ENCODE measurements around the gene ZFPL1.
"Not testable (repeated sequence)": the region's sequence is repeated elsewhere in the genome, so short reads cannot be mapped to it uniquely, and the experiment has no call there.

ZFPL1 gene

DNA sequence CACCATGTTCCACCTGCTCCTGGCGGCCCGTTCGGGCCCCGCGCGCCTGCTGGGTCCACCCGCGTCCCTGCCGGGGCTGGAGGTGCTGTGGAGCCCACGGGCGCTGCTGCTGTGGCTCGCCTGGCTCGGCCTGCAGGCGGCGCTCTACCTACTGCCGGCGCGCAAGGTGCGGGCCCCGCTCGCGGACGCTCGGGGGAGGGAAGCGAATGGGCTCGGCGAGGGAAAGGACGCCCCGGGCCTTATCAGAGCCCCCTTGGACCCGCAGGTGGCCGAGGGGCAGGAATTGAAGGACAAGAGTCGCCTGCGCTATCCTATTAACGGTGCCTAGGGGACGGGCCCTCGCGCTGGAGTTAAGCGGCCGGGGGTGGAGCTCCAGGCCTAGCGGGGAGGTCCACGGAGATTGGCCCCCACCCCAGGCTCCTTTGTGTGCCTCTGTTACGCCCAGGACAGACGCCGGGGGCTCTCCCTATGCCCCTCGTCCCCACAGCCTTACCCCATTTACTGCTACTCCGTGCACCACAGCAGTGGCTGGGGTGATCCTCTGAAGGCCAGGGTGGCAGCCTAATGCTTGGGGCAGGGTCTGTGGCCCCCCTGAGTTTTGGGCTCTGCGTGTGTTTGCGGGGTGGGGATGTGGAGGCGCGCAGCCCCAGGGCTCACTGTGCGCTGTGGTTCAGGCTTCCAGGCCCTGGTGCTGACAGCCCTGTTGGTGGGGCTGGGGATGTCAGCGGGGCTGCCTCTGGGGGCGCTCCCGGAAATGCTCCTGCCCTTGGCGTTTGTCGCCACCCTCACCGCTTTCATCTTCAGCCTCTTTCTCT is 28.7 kb downstream of the ZFPL1 start:
- Histone ChIP-seq H3K36me3 (ENCODE audit: control insufficient read depth, insufficient read depth, low read length) (peaks cover 30% of the 10 kb centered on the region), H3K4me1 (ENCODE audit: control insufficient read depth, insufficient read depth, low read length) (peaks cover 3% of the 10 kb centered on the region), H3K4me3 (ENCODE audit: low read depth, low read length) (peak overlapping the region; percentile 76), H3K27me3 (ENCODE audit: control insufficient read depth, insufficient read depth, low read length) (no peaks in the 10 kb centered on the region), H3K9me3 (ENCODE audit: control insufficient read depth, insufficient read depth, low read length) (no peaks in the 10 kb centered on the region), H3K9ac (ENCODE audit: low read depth, low read length) (peak overlapping the region; percentile 87)

DNA sequence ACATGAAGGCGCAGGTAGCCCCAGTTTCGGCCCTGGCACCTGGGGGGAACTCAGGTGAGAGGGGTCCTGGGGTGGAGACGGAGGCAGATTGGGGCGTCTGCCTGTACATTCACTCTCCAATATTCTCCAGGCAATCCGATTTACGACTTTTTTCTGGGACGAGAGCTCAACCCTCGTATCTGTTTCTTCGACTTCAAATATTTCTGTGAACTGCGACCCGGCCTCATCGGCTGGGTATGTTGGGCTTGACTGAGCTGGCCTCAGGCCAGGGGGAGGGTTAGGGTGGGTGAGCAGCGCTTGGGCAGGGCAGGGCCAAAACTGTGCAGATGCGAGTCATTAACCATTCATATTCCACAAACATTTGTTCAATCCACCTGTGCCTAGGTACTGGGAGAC is 29.3 kb downstream of the ZFPL1 start:
- H3K9me3 ChIP-seq (ENCODE audit: control insufficient read depth, insufficient read depth, low read length), result no peaks in the 10 kb centered on the region
- peaks cover 28% of the 10 kb centered on the region for H3K36me3 ChIP-seq (ENCODE audit: control insufficient read depth, insufficient read depth, low read length)
- H3K27me3 ChIP-seq (ENCODE audit: control insufficient read depth, insufficient read depth, low read length), result no peaks in the 10 kb centered on the region
- H3K4me3 ChIP-seq (ENCODE audit: low read depth, low read length), result peak overlapping the region; percentile 76
- H3K4me1 ChIP-seq (ENCODE audit: control insufficient read depth, insufficient read depth, low read length), result peaks cover 3% of the 10 kb centered on the region
- H3K9ac ChIP-seq (ENCODE audit: low read depth, low read length), result peak overlapping the region; percentile 47

DNA sequence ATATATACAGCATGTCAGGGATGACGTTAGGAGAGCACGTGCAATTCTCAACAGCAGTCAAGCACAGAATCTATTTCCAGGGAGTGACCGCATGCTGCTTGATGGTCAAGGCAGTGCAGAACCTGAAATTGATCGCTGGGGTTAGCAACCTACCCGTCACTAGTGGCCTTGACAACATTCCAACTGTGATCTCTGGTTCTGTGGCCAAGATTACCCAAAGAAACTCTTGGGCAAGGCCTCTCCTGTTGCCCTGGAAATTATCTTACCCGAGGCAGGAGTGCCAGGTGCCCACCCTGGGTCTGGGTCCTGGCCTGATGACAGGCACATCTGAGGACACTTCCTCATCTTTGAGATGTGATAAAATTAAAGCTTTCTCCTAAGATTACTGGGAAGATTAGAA is 29.8 kb downstream of the ZFPL1 start:
- Histone ChIP-seq H3K27me3 (ENCODE audit: control insufficient read depth, insufficient read depth, low read length) (no peaks in the 10 kb centered on the region), H3K4me1 (ENCODE audit: control insufficient read depth, insufficient read depth, low read length) (peaks cover 3% of the 10 kb centered on the region), H3K36me3 (ENCODE audit: control insufficient read depth, insufficient read depth, low read length) (peaks cover 27% of the 10 kb centered on the region), H3K9me3 (ENCODE audit: control insufficient read depth, insufficient read depth, low read length) (no peaks in the 10 kb centered on the region), H3K9ac (ENCODE audit: low read depth, low read length) (peak overlapping the region; percentile 47), H3K4me3 (ENCODE audit: low read depth, low read length) (peak overlapping the region; percentile 76)

DNA sequence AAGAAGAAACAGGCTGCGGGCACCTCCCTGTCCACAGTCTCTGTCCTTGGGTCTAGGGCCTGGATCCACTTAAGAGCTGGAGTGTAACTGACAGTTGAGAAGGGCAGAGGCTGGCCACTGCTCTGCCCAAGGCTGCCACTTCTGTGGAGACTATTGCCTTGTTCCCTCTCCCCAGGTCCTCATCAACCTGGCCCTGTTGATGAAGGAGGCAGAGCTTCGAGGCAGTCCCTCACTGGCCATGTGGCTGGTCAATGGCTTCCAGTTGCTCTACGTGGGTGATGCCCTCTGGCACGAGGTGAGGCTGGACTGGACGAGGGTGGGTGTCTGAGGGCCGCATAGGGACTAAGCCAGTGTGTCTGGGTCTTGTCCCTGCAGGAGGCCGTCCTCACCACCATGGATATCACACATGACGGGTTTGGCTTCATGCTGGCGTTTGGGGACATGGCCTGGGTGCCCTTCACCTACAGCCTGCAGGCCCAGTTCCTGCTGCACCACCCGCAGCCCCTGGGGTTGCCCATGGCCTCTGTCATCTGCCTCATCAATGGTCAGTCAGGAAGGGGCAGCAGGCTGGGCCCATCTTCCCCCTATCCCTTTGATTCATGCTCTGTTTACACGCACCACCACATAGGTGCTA is 30.6 kb downstream of the ZFPL1 start:
- H3K36me3 ChIP-seq (ENCODE audit: control insufficient read depth, insufficient read depth, low read length), result peaks cover 29% of the 10 kb centered on the region
- H3K4me3 ChIP-seq (ENCODE audit: low read depth, low read length), result no peak overlapping the region
- no peaks in the 10 kb centered on the region for H3K9me3 ChIP-seq (ENCODE audit: control insufficient read depth, insufficient read depth, low read length)
- no peak overlapping the region for H3K9ac ChIP-seq (ENCODE audit: low read depth, low read length)
- H3K27me3 ChIP-seq (ENCODE audit: control insufficient read depth, insufficient read depth, low read length), result no peaks in the 10 kb centered on the region
- peaks cover 3% of the 10 kb centered on the region for H3K4me1 ChIP-seq (ENCODE audit: control insufficient read depth, insufficient read depth, low read length)

DNA sequence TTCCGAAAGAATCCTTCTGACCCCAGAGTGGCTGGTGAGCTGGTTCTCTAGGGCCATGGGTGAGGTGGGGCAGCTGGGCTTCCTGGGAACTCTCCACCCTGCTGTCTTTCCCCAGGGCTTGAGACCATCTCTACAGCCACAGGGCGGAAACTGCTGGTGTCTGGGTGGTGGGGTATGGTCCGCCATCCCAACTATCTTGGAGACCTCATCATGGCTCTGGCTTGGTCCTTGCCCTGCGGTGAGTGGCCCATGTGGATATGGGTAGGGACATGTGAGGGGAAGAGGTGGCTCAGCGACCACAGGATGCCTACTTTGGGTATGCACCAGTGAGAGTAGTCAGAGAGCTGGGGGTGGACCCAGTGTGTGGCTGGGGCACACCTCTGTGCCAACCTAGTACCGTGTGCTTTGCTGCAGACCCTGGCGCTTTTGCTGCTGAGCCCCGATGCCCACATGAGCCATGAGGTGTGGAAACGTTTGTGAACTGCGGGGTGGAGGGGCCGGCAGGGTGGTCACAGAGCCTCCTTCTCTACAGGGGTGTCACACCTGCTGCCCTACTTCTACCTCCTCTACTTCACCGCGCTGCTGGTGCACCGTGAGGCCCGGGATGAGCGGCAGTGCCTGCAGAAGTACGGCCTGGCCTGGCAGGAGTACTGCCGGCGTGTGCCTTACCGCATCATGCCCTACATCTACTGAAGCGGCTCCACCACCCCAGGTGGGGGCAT is 31.5 kb downstream of the ZFPL1 start:
- Histone ChIP-seq H3K4me3 (ENCODE audit: low read depth, low read length) (no peak overlapping the region), H3K27me3 (ENCODE audit: control insufficient read depth, insufficient read depth, low read length) (no peaks in the 10 kb centered on the region), H3K9me3 (ENCODE audit: control insufficient read depth, insufficient read depth, low read length) (no peaks in the 10 kb centered on the region), H3K4me1 (ENCODE audit: control insufficient read depth, insufficient read depth, low read length) (peaks cover 3% of the 10 kb centered on the region), H3K36me3 (ENCODE audit: control insufficient read depth, insufficient read depth, low read length) (peaks cover 37% of the 10 kb centered on the region), H3K9ac (ENCODE audit: low read depth, low read length) (no peak overlapping the region)

DNA sequence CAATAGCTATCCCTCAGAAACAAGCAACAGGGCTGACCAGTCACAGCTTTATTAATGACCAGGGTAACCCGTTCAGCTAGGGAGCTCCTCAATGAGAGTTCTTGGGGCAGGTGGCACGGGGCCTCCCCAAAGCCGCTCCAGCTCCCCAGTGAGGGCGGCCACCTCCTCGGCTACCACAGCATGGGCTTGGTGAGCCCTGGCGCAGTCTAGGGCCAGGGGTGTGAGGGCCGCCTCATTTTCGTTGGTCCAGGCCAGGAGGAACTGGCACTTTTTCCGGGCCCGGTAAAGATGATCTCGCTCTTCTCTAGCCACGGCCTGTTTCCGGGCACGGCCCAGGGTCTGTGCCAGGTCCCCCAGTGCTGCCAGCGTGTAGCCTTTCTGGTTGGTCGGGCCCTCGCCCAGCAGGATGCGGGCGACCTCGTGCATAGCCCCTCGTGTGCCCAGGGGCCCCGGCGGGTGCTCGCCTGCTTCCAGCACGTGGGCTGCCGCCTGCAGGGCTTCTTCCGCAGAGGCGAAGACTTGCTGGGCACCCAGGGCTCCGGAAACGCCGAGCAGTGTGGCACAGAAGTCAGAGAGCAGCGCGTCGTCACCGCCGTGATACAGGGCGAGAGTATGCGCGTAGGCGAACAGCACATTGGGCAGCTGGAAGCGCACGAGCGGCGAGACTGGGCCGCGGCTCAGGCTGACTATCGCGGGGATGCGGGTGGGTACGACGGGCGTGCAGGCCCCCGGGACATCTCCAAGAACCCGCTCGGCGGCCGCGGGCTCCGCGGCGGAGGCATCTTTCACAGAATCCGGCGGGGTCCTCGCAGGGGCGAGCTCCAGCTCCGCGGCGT is 32.6 kb downstream of the ZFPL1 start:
- Histone ChIP-seq H3K4me3 (ENCODE audit: low read depth, low read length) (peak overlapping the region; percentile 88), H3K36me3 (ENCODE audit: control insufficient read depth, insufficient read depth, low read length) (peaks cover 38% of the 10 kb centered on the region), H3K27me3 (ENCODE audit: control insufficient read depth, insufficient read depth, low read length) (no peaks in the 10 kb centered on the region), H3K9me3 (ENCODE audit: control insufficient read depth, insufficient read depth, low read length) (no peaks in the 10 kb centered on the region), H3K4me1 (ENCODE audit: control insufficient read depth, insufficient read depth, low read length) (peaks cover 3% of the 10 kb centered on the region), H3K9ac (ENCODE audit: low read depth, low read length) (peak overlapping the region; percentile 81)

DNA sequence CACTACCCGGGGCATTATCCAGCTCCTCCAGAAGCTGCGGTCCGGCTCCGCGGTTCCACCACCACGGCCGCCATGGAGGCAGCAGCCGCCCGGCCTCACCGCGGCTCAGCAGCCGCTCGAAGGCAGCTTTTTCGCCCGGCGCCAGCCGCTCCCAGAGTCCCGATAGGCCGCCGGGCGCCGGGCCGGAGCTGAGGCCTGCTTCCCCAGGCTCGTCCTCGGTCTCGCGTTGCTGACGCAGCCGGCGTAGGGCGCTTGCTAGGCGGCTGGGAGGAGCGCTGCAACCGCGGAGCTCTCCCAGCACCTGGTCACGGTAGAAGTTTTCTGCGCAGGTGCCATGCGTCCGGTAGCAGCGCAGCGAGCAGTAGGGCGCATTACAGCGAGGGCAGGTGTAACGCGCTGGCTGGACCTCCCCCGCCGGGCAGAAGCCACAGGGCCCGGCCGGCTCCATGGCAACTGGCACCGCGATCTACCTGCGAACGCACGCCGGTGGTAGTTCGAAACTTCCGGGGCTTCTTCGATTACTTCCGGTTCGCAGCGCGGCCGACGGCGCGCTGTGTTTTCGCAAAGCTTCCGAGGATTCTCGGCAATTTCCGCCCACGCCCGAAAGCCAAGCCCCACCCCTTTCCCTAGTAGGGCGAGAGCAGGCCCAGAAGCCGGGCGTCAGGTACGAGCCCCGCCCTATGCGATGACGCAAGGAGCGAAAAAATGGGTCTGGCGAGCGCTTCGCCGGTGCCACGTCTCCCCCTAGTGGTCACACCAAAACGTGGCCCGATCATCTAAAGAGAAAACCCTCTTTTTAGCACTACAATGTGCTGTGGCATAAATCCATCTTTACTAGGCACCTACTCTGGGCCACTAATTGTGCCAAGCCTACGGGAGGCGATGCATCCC is 33.4 kb downstream of the ZFPL1 start, which contains the start of gene ZNHIT2:
Gene ZNHIT2 (minus strand): TSS at position 496 of the 891 bp plus-strand sequence. CDS start 48 bp downstream, at position 448.
- H3K36me3 ChIP-seq (ENCODE audit: control insufficient read depth, insufficient read depth, low read length), result peaks cover 38% of the 10 kb centered on the region

DNA sequence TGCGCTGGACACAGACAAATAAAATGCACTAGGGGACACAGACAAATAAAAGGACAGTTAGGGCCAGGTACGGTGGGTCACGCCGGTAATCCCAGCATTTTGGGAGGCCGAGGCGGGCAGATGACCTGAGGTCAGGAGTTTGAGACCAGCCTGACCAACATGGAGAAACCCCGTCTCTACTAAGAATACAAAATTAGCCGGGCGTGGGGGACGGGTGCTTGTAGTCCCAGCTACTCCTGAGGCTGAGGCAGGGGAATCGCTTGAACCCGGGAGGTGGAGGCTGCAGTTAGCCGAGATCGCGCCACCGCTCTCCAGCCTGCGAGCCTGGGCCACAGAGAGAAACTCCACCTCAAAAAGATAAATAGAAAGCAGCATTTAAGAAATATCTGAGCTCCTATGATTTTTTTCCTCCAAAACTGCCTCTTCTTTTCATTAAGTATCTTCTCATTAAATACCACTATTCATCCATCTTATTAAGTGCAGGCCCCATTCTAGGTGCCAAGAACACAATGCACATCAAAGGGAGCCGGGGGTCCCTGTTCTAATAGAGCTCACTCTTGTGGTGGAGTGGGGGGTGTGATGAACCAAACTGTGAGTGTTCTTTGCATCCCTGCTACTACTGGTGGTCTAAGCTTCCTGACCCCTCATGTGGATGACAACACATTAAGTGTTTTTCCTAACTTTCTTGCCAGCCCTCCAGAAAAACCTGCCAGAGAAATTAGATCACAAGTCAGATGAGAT is 34.2 kb downstream of the ZFPL1 start:
- H3K27me3 ChIP-seq (ENCODE audit: control insufficient read depth, insufficient read depth, low read length), result no peaks in the 10 kb centered on the region
- H3K4me3 ChIP-seq (ENCODE audit: low read depth, low read length), result no peak overlapping the region
- H3K9ac ChIP-seq (ENCODE audit: low read depth, low read length), result no peak overlapping the region
- peaks cover 3% of the 10 kb centered on the region for H3K4me1 ChIP-seq (ENCODE audit: control insufficient read depth, insufficient read depth, low read length)
- H3K9me3 ChIP-seq (ENCODE audit: control insufficient read depth, insufficient read depth, low read length), result no peaks in the 10 kb centered on the region
- H3K36me3 ChIP-seq (ENCODE audit: control insufficient read depth, insufficient read depth, low read length), result peaks cover 38% of the 10 kb centered on the region

More for the DNA sequence above, 33.4 kb downstream of the ZFPL1 start, which contains the start of gene ZNHIT2:
- peak within 1 kb of the TSS; percentile 81 for H3K9ac ChIP-seq (ENCODE audit: low read depth, low read length)
- peak within 1 kb of the TSS; percentile 88 for H3K4me3 ChIP-seq (ENCODE audit: low read depth, low read length)
- H3K27me3 ChIP-seq (ENCODE audit: control insufficient read depth, insufficient read depth, low read length), result no peaks in the 10 kb centered on the region
- H3K9me3 ChIP-seq (ENCODE audit: control insufficient read depth, insufficient read depth, low read length), result no peaks in the 10 kb centered on the region
- peaks cover 3% of the 10 kb centered on the region for H3K4me1 ChIP-seq (ENCODE audit: control insufficient read depth, insufficient read depth, low read length)

DNA sequence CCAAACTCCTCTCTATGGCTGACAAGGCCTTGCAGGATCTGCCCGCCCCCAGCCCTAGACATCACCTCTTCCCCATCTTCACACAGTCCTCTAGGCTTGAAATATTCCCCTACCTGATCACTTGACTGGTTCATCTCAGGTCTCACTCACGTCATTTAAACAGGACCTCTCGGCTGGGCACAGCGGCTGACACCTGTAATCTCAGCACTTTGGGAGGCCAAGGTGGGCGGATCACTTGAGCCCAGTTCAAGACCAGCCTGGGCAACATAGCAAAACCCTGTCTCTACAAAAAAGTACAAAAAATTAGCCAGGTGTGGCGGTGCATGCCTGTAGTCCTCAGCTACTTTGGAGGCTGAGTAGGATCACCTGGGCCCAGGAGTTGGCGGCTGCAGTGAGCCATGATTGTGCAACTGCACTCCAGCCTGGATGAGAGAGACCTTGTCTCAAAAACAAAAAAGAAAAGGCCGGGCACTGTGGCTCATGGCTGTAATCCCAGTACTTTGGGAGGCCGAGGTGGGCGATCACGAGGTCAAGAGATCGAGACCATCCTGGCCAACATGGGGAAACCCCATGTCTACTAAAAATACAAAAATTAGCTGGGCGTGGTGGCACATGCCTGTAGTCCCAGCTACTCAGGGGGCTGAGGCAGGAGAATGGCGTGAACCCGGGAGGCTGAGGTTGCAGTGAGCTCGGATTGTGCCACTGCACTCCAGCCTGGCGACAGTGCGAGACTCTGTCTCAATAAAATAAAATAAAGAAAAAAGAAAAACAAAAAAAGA is 35.1 kb downstream of the ZFPL1 start:
- not testable (repeated sequence) for H3K4me3 ChIP-seq (ENCODE audit: low read depth, low read length); H3K9ac ChIP-seq (ENCODE audit: low read depth, low read length); H3K4me1 ChIP-seq (ENCODE audit: control insufficient read depth, insufficient read depth, low read length); H3K27me3 ChIP-seq (ENCODE audit: control insufficient read depth, insufficient read depth, low read length); H3K9me3 ChIP-seq (ENCODE audit: control insufficient read depth, insufficient read depth, low read length)
- peaks cover 38% of the 10 kb centered on the region for H3K36me3 ChIP-seq (ENCODE audit: control insufficient read depth, insufficient read depth, low read length)

DNA sequence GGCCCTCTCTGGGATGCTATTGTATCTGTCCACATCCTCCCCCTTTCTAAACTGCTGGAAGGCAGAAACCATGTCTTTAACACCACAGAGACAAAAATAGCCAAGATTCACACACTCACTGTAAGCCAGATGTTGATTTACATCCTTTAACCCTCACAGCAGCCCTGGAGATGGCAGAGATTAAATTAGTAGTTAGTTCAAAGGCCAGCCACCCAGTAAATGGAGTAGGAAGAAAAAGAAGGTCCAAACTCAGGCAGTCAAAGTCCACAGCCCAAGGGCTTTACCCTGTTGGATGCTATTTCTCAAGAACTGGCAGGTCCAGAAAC is 35.6 kb downstream of the ZFPL1 start:
- no peaks in the 10 kb centered on the region for H3K27me3 ChIP-seq (ENCODE audit: control insufficient read depth, insufficient read depth, low read length)
- peaks cover 39% of the 10 kb centered on the region for H3K36me3 ChIP-seq (ENCODE audit: control insufficient read depth, insufficient read depth, low read length)
- no peaks in the 10 kb centered on the region for H3K4me1 ChIP-seq (ENCODE audit: control insufficient read depth, insufficient read depth, low read length)
- no peak overlapping the region for H3K4me3 ChIP-seq (ENCODE audit: low read depth, low read length)
- H3K9me3 ChIP-seq (ENCODE audit: control insufficient read depth, insufficient read depth, low read length), result no peaks in the 10 kb centered on the region
- no peak overlapping the region for H3K9ac ChIP-seq (ENCODE audit: low read depth, low read length)
